ENCODE data around the gene ANKHD1. TPM values are rescaled to one million over a fixed set of nuclear protein-coding genes. Genes with fewer than 3 reads are reported as not detected.
A peak's percentile ranks its signal among the peaks of the same experiment; 100 is the strongest.

The ANKHD1 gene
- total RNA-seq, 1 donor from 2014 or later = 82.3 TPM

DNA sequence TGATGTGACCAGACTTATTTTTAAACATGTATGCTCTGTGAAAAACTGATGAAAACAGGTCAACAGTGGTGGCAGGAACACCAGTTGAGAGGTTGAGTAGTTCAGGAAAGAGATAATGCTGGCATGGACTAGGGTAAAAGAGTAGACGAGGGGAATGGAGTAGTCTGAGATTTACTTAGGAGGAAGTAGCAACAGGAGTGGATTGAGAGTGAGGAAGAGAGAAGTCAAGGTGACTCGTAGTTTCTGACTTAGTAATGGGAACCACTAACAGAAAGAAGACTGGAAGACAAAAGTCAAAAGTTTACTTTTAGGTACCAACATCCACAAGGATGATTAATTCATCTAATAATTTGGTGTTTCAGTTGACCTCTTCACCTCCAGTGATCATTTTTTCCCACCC lies 152.0 kb downstream of the ANKHD1 start:
- no peak for DNase-seq (ENCODE audit: extremely low spot score, unreplicated experiment)
- peak overlapping the region; percentile 45 for H3K27ac Mint-ChIP-seq (ENCODE audit: unreplicated experiment)

DNA sequence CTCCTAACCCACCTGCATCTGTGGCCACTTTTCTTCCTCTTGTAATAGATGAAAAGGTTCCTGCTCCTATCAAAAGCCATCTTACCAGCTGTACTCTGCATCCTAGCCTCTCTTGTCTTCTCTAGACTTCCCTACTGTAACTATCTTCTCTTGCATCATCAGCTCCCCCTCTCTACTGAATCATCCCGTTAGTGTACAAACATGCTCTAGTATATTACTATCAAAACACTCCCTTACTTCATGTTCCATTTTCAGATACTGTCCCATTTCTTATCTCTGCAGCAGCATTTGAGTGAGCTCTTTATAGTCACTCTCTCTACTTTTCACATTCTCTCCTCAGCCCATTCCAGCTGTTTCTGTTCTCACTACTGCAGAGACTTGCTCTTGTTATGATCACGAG lies 152.8 kb downstream of the ANKHD1 start:
- Mint-ChIP-seq H3K4me1 (ENCODE audit: unreplicated experiment) (peaks cover 38% of the 10 kb centered on the region), H3K27me3 (ENCODE audit: unreplicated experiment) (no peaks in the 10 kb centered on the region), H3K4me3 (ENCODE audit: unreplicated experiment) (no peak overlapping the region), H3K36me3 (ENCODE audit: unreplicated experiment) (peaks cover 26% of the 10 kb centered on the region), H3K9me3 (ENCODE audit: unreplicated experiment) (no peaks in the 10 kb centered on the region), H3K27ac (ENCODE audit: unreplicated experiment) (peak overlapping the region; percentile 36)
- TF ChIP-seq, protein P1, sequence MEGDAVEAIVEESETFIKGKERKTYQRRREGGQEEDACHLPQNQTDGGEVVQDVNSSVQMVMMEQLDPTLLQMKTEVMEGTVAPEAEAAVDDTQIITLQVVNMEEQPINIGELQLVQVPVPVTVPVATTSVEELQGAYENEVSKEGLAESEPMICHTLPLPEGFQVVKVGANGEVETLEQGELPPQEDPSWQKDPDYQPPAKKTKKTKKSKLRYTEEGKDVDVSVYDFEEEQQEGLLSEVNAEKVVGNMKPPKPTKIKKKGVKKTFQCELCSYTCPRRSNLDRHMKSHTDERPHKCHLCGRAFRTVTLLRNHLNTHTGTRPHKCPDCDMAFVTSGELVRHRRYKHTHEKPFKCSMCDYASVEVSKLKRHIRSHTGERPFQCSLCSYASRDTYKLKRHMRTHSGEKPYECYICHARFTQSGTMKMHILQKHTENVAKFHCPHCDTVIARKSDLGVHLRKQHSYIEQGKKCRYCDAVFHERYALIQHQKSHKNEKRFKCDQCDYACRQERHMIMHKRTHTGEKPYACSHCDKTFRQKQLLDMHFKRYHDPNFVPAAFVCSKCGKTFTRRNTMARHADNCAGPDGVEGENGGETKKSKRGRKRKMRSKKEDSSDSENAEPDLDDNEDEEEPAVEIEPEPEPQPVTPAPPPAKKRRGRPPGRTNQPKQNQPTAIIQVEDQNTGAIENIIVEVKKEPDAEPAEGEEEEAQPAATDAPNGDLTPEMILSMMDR (IDR thresholded peaks at IDR 0.05) = no peak
- no peak for DNase-seq (ENCODE audit: extremely low spot score, unreplicated experiment)

More for the DNA sequence above, 152.0 kb downstream of the ANKHD1 start:
- H3K9me3 Mint-ChIP-seq (ENCODE audit: unreplicated experiment) = no peaks in the 10 kb centered on the region
- H3K27me3 Mint-ChIP-seq (ENCODE audit: unreplicated experiment) = no peaks in the 10 kb centered on the region
- H3K4me1 Mint-ChIP-seq (ENCODE audit: unreplicated experiment) = peaks cover 46% of the 10 kb centered on the region
- H3K36me3 Mint-ChIP-seq (ENCODE audit: unreplicated experiment) = peaks cover 29% of the 10 kb centered on the region
- TF ChIP-seq, protein P1 (IDR thresholded peaks at IDR 0.05) = no peak
- H3K4me3 Mint-ChIP-seq (ENCODE audit: unreplicated experiment) = no peak overlapping the region

DNA sequence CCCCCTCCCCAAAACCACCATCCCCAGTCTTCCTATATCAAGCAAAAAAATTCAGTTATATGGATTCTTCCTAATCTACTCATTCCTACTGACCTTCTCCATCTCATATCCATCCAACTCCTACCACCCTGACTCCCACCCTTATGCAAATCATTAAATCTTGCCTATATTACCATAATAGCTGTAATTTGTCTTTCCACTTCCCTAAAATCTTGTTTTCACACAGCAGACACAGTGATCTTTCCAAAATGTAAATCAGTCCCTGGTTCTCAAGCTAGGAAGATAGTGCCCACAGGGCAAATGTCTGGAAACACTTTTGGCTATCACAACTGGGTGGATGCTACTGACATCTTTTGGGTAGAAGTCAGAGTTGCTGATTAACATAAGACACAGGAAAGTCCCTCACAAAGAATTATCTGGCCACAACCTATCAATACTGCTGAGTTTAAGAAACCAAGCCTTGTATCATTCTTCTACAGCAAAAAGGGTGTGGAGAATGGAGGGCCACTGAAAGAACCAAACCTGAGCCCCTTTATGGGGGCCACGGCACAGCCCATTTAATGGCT lies 154.2 kb downstream of the ANKHD1 start:
- Mint-ChIP-seq H3K4me3 (ENCODE audit: unreplicated experiment) (peak overlapping the region; percentile 89), H3K4me1 (ENCODE audit: unreplicated experiment) (peaks cover 38% of the 10 kb centered on the region), H3K36me3 (ENCODE audit: unreplicated experiment) (peaks cover 17% of the 10 kb centered on the region), H3K27ac (ENCODE audit: unreplicated experiment) (peak overlapping the region; percentile 90), H3K27me3 (ENCODE audit: unreplicated experiment) (no peaks in the 10 kb centered on the region), H3K9me3 (ENCODE audit: unreplicated experiment) (no peaks in the 10 kb centered on the region)
- TF ChIP-seq, protein P1 (IDR thresholded peaks at IDR 0.05) = no peak
- no peak for DNase-seq (ENCODE audit: extremely low spot score, unreplicated experiment)

DNA sequence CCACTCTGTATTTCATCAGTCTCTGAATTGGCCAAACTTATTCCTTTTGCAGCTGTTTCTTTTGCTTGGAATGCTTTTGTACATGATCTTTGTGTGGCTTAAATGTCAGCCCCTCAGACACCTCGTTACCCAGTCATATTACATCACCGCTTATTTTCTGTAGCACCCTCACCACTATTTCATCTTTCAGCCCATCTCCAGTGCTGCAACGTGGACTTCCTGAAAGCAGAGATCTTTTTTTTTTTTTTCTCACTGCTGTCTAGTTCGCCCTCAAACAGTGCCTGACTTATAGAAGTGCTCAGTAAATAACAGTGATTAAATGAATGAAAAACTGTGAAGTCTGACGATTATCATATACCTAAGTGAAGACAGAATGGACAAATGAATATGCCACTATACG lies 154.8 kb downstream of the ANKHD1 start:
- TF ChIP-seq, protein P1 (IDR thresholded peaks at IDR 0.05) = no peak
- Mint-ChIP-seq H3K4me3 (ENCODE audit: unreplicated experiment) (peak overlapping the region; percentile 89), H3K9me3 (ENCODE audit: unreplicated experiment) (no peaks in the 10 kb centered on the region), H3K36me3 (ENCODE audit: unreplicated experiment) (peaks cover 18% of the 10 kb centered on the region), H3K27ac (ENCODE audit: unreplicated experiment) (peak overlapping the region; percentile 90), H3K27me3 (ENCODE audit: unreplicated experiment) (no peaks in the 10 kb centered on the region), H3K4me1 (ENCODE audit: unreplicated experiment) (peaks cover 39% of the 10 kb centered on the region)
- DNase-seq (ENCODE audit: extremely low spot score, unreplicated experiment) = no peak

DNA sequence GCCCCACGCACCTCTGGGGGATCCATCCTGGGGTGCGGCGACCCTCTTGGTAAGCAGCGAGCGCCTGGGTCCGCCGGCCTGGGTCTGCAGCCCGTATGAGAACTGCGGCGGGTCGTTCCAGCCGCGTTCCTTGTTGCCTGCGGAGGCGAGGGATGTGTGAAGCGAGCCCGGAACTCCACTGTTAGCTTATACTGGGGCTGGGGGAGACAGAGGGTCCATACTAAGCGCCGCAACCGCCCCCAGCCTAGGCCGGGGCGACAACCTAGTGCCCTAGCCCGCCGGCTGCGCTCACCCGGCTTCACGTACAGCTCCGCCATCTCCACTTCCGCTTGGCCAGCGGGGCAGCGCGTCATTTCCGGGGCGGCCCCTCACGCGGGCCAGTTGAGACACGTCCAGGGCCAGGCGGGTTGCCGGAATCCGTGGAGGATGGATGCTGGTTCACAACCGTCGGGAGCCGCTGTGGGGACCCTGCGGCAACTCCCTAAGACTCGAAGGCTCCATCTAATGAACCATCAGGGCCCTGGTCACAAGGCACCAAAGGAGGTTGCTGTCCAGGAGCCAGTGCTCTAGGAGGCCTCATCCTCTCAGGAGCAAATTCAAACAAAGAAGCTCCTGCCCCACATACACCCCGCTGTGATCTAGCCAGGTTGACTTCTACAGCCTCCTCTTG lies 155.6 kb downstream of the ANKHD1 start, which contains the start of gene SRA1:
TSS of gene SRA1 (minus strand) at position 338 of the 670 bp plus-strand sequence. CDS start at position 317, 21 bp downstream.
- Mint-ChIP-seq H3K36me3 (ENCODE audit: unreplicated experiment) (peaks cover 16% of the 10 kb centered on the region), H3K4me3 (ENCODE audit: unreplicated experiment) (peak within 1 kb of the TSS; percentile 89), H3K4me1 (ENCODE audit: unreplicated experiment) (peaks cover 41% of the 10 kb centered on the region), H3K27me3 (ENCODE audit: unreplicated experiment) (no peaks in the 10 kb centered on the region), H3K27ac (ENCODE audit: unreplicated experiment) (peak within 1 kb of the TSS; percentile 90), H3K9me3 (ENCODE audit: unreplicated experiment) (no peaks in the 10 kb centered on the region)
- TF ChIP-seq, protein P1 (IDR thresholded peaks at IDR 0.05) = no peak
- DNase-seq (ENCODE audit: extremely low spot score, unreplicated experiment) = peak; percentile 96

All from osteocyte (in vitro differentiated cells).